ENCODE data around the gene LRRK1.

The LRRK1 gene

GRCh38 chr15:100905850-100906249 lies 13.3 kb upstream of the LRRK1 start:
- peaks cover 11% of the 10 kb centered on the region for H3K4me1 ChIP-seq (ENCODE audit: control insufficient read depth, insufficient read depth, low read length)
- no peaks in the 10 kb centered on the region for H3K27me3 ChIP-seq (ENCODE audit: control insufficient read depth, insufficient read depth, low read length)
- H3K4me3 ChIP-seq (ENCODE audit: low read length) = no peak overlapping the region
- no peaks in the 10 kb centered on the region for H3K36me3 ChIP-seq (ENCODE audit: control insufficient read depth, insufficient read depth, low read length)
- no peak overlapping the region for H3K9ac ChIP-seq (ENCODE audit: low read length)
- H3K9me3 ChIP-seq (ENCODE audit: control insufficient read depth, low read length) = no peaks in the 10 kb centered on the region

- Histone ChIP-seq H3K4me1 (ENCODE audit: control insufficient read depth, insufficient read depth, low read length) (no peaks in the 10 kb centered on the region), H3K9me3 (ENCODE audit: control insufficient read depth, low read length) (no peaks in the 10 kb centered on the region), H3K36me3 (ENCODE audit: control insufficient read depth, insufficient read depth, low read length) (no peaks in the 10 kb centered on the region), H3K9ac (ENCODE audit: low read length) (no peak overlapping the region), H3K4me3 (ENCODE audit: low read length) (no peak overlapping the region), H3K27me3 (ENCODE audit: control insufficient read depth, insufficient read depth, low read length) (no peaks in the 10 kb centered on the region)
These were observed 10.7 kb upstream of the LRRK1 start for GRCh38 chr15:100908466-100908865.

DNA sequence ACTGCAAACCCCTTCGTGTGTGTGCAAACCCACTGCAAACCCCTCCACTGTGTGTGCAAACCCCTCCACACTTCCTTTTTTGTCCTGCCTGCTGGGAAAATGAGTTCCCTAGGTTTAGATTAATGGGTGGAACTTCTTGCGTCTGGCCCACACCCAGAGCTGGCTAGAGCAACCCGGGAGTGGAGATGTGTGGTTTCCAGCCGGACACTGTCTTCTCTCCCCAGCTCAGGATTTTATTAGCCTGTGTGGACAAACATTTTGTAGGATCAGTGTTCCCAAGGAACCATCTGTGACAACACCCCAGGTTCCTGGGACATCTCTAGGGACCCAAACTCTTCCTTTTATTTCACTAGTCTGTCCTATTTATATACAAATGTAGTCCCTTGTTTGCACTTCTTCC lies 9.6 kb upstream of the LRRK1 start:
- no peaks in the 10 kb centered on the region for H3K27me3 ChIP-seq (ENCODE audit: control insufficient read depth, insufficient read depth, low read length)
- no peaks in the 10 kb centered on the region for H3K9me3 ChIP-seq (ENCODE audit: control insufficient read depth, low read length)
- H3K9ac ChIP-seq (ENCODE audit: low read length) = no peak overlapping the region
- H3K4me1 ChIP-seq (ENCODE audit: control insufficient read depth, insufficient read depth, low read length) = no peaks in the 10 kb centered on the region
- H3K36me3 ChIP-seq (ENCODE audit: control insufficient read depth, insufficient read depth, low read length) = no peaks in the 10 kb centered on the region
- H3K4me3 ChIP-seq (ENCODE audit: low read length) = no peak overlapping the region

DNA sequence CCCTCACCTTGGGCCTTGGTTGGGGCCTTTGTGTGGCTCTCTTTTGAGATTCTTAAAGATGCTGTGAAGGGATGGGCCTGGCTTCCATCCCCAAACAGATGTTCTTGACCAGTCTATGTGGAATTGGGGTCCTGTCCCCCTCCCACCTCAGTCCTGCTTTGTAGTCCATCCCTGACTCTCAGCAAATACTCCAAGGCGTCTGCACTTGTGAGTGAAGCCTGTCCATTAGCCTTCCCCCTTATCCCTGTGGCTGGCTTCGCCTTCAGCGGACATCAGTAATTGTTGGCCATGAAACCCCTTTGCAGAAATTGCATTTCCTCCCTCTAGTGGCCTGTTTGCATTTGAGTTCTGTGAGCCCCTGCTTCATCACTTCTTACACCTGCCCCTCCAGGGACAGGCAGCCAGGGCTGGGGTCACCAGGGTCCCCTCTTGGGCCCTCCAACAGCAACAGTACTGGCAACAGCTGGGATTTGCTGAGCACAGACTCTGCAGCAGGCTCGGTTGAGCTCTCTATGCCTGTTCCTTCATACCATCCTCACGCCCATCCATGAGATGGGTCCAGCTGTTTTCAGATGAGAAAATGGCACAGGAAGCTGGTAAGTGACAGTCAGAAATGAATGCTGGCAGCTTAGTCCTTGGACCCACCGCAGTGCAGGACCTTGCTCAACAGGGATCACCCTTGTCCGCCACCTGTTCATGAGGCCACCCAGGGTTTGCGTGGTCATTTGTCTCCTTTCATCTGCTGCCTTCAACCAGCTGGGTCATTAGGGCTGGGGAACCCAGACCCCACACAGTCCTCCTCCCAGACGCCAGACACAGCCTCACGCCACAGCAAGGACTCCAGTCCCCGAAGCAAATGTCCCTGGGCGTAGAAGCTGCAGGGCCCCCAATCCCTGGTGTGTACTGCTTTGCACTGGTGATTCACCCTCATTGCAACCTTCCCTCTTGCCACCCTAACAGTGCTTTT lies 8.9 kb upstream of the LRRK1 start:
- Histone ChIP-seq H3K4me3 (ENCODE audit: low read length) (no peak overlapping the region), H3K9me3 (ENCODE audit: control insufficient read depth, low read length) (no peaks in the 10 kb centered on the region), H3K9ac (ENCODE audit: low read length) (no peak overlapping the region), H3K4me1 (ENCODE audit: control insufficient read depth, insufficient read depth, low read length) (no peaks in the 10 kb centered on the region), H3K27me3 (ENCODE audit: control insufficient read depth, insufficient read depth, low read length) (no peaks in the 10 kb centered on the region), H3K36me3 (ENCODE audit: control insufficient read depth, insufficient read depth, low read length) (no peaks in the 10 kb centered on the region)

DNA sequence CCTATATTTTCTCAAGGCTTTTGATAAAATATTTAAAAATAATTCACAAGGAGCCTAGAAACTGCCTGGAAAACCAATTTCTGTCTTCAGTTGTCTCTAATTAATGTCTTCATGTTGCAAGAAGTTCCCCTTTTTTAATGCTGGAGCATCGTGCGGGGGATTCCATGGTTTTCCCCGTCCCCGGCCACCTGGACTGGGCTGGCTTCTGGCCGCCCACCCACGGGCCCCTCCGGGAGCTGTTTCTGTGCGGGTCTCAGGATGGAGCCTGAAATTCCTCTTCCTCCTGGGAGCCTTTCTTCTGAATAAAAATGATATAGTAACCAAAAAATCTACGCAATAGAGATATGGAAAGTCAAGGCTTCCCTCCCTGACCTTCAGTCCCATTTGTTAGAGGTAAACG lies 8.1 kb upstream of the LRRK1 start:
- H3K9me3 ChIP-seq (ENCODE audit: control insufficient read depth, low read length) = no peaks in the 10 kb centered on the region
- H3K4me3 ChIP-seq (ENCODE audit: low read length) = no peak overlapping the region
- H3K4me1 ChIP-seq (ENCODE audit: control insufficient read depth, insufficient read depth, low read length) = no peaks in the 10 kb centered on the region
- H3K27me3 ChIP-seq (ENCODE audit: control insufficient read depth, insufficient read depth, low read length) = no peaks in the 10 kb centered on the region
- no peak overlapping the region for H3K9ac ChIP-seq (ENCODE audit: low read length)
- no peaks in the 10 kb centered on the region for H3K36me3 ChIP-seq (ENCODE audit: control insufficient read depth, insufficient read depth, low read length)

DNA sequence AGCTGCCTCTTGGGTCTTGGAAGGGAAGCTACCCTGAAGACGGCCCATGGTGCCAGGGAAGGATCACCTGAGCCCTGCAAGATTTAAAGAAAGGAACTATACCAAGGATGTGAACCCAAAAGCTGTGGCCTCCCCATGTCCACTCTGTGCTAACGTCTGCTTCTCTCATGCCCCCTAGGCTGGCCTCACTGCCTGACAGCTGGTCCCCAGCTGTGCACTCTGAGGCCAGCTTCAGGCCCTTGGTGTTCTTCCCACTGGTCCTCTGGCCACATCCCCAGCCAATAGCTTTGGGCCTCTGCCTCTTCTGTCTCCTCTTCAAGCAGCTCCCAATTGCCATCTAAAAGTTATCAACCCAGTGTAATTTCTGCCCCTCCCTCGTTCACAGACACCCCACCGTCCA lies 5.2 kb upstream of the LRRK1 start:
- Histone ChIP-seq H3K4me3 (ENCODE audit: low read length) (no peak overlapping the region), H3K4me1 (ENCODE audit: control insufficient read depth, insufficient read depth, low read length) (peaks cover 14% of the 10 kb centered on the region), H3K9ac (ENCODE audit: low read length) (no peak overlapping the region), H3K27me3 (ENCODE audit: control insufficient read depth, insufficient read depth, low read length) (no peaks in the 10 kb centered on the region), H3K36me3 (ENCODE audit: control insufficient read depth, insufficient read depth, low read length) (no peaks in the 10 kb centered on the region), H3K9me3 (ENCODE audit: control insufficient read depth, low read length) (no peaks in the 10 kb centered on the region)

DNA sequence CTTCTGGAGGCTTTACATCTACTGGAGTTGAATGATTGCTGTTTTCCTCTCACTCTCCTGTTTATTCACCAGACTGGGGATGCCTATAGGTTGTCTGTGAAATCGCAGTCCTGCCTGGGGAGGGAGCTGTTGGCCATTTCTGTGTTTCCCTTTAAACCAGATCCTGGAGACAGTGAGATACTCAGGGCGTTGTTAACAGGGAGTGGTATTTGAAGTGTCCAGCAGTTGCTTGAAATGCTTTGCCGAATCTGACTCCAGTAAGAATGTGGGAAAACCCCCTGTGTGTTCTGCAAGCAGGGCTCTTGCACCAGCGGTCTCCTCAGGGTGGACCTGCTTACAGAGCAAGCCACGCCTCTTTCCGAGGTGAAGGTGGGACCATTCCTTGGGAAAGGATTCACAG lies 4.3 kb upstream of the LRRK1 start:
- Histone ChIP-seq H3K4me3 (ENCODE audit: low read length) (no peak overlapping the region), H3K9me3 (ENCODE audit: control insufficient read depth, low read length) (no peaks in the 10 kb centered on the region), H3K4me1 (ENCODE audit: control insufficient read depth, insufficient read depth, low read length) (peaks cover 15% of the 10 kb centered on the region), H3K9ac (ENCODE audit: low read length) (no peak overlapping the region), H3K36me3 (ENCODE audit: control insufficient read depth, insufficient read depth, low read length) (no peaks in the 10 kb centered on the region), H3K27me3 (ENCODE audit: control insufficient read depth, insufficient read depth, low read length) (no peaks in the 10 kb centered on the region)

DNA sequence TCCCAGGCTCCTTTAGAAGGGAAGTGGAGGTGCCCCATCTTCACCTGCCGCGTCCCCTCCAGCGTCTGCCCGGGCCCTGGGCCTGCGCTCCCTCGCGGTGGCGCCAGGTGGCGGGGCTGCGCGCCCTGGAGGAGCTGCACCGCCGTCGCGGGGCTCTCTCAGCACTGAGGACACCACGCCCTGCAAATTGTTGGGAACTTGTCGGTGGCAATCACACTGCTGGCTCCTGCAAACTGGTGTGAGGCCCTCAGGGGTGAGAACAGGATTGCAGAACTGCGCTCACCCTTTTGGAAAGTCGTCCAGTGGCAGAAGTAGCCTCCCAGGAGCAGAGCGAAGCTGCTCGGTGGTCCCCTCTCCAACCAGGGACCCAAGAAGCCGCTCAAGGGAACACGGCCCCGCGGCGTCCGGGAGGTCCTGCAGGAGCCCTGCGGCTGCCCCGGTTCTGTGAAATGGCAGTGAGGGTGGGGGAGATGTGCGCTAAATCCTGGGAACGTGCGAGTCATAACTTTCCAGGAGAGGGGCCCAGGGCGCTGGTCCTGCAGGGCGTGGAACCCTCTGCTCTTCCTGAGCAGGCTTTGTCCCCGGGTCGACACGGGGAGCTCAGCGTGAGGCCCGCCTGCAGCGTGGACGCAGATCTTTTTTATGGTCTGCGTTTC lies 995 bp upstream of the LRRK1 start:
- Histone ChIP-seq H3K4me1 (ENCODE audit: control insufficient read depth, insufficient read depth, low read length) (peaks cover 17% of the 10 kb centered on the region), H3K27me3 (ENCODE audit: control insufficient read depth, insufficient read depth, low read length) (no peaks in the 10 kb centered on the region), H3K36me3 (ENCODE audit: control insufficient read depth, insufficient read depth, low read length) (no peaks in the 10 kb centered on the region), H3K9ac (ENCODE audit: low read length) (peak overlapping the region; percentile 64), H3K4me3 (ENCODE audit: low read length) (peak overlapping the region; percentile 44), H3K9me3 (ENCODE audit: control insufficient read depth, low read length) (no peaks in the 10 kb centered on the region)

DNA sequence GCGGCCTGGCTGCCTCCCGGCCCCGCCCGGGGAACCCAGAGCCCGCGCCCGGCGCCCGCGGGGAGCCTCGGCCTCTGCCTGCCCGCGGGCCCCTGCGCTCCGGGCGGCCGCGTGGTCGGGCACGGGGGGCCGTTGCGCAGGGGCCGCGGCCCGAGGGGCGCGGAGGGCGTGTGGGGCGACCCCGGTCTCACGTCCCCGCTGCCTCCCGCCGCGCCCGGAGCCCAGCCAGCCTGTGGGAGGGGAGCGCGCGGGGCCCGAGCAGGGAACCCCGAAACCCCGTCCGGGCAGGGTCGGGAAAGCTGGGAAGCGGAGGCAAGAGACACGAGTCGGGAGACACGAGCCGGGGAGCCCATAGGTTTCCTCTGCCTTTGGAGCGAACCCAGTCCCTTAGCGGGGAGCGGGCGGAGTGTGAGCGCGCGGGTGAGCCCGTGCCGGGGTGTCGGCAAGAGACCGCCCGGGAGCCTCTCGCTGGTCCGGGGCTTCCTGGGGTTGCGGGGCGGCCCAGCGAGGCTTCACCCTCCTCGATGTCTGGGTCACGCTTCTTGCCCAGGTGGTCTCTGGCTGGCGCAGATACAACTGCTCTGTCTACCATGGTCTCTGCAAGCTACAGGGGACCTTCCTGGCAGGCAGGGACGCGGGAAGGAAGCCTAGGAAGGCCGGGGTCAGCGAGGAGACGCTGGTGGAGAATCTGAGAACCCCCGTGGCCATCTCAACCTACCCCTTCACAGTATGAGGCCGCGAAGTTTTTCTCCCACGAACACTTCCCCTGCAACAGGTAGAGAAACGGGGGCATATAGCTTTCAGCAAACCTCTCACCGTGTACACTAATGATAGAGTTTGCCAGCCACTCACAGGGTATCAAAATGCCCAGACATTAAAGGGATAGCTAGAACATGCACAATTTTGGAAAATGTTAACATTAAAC lies 586 bp downstream of the LRRK1 start:
- Histone ChIP-seq H3K4me3 (ENCODE audit: low read length) (peak overlapping the region; percentile 45), H3K27me3 (ENCODE audit: control insufficient read depth, insufficient read depth, low read length) (no peaks in the 10 kb centered on the region), H3K9me3 (ENCODE audit: control insufficient read depth, low read length) (no peaks in the 10 kb centered on the region), H3K4me1 (ENCODE audit: control insufficient read depth, insufficient read depth, low read length) (peaks cover 17% of the 10 kb centered on the region), H3K36me3 (ENCODE audit: control insufficient read depth, insufficient read depth, low read length) (no peaks in the 10 kb centered on the region), H3K9ac (ENCODE audit: low read length) (peak overlapping the region; percentile 70)

DNA sequence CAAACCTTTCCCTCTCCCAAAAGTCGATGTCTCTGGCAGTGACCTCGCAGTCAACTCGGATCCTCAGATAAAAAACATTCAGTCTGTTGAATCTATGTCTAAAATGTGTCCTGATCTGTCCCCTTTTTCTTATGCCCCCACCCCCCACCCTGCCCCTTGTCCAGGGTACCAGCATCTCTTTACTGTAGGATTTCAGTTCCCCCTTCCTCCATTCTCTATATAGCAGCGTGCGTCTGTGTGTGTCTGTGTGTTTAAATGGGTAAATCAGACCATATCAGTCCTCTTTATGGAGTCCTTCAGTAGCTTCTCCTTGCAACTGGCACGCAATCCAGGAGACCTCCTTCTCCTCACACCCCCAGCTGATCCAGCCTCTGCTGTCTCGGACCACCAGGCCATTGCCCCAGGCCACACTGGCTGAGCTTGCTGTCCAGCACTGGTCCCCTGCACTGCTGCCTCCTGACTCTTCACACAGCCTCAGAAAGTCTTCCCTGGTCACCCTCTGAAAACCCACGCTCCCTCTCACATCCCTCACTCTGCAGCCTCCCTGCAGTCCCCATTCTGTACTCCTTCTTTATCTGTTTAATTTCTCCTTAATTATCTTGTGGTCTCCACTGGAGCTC lies 1.5 kb downstream of the LRRK1 start:
- no peak overlapping the region for H3K9ac ChIP-seq (ENCODE audit: low read length)
- no peaks in the 10 kb centered on the region for H3K36me3 ChIP-seq (ENCODE audit: control insufficient read depth, insufficient read depth, low read length)
- H3K4me3 ChIP-seq (ENCODE audit: low read length) = no peak overlapping the region
- no peaks in the 10 kb centered on the region for H3K9me3 ChIP-seq (ENCODE audit: control insufficient read depth, low read length)
- H3K4me1 ChIP-seq (ENCODE audit: control insufficient read depth, insufficient read depth, low read length) = peaks cover 17% of the 10 kb centered on the region
- no peaks in the 10 kb centered on the region for H3K27me3 ChIP-seq (ENCODE audit: control insufficient read depth, insufficient read depth, low read length)

- Histone ChIP-seq H3K4me1 (ENCODE audit: control insufficient read depth, insufficient read depth, low read length) (peaks cover 15% of the 10 kb centered on the region), H3K36me3 (ENCODE audit: control insufficient read depth, insufficient read depth, low read length) (no peaks in the 10 kb centered on the region), H3K9ac (ENCODE audit: low read length) (no peak overlapping the region), H3K4me3 (ENCODE audit: low read length) (no peak overlapping the region), H3K9me3 (ENCODE audit: control insufficient read depth, low read length) (no peaks in the 10 kb centered on the region), H3K27me3 (ENCODE audit: control insufficient read depth, insufficient read depth, low read length) (no peaks in the 10 kb centered on the region)
These were observed 3.3 kb downstream of the LRRK1 start for GRCh38 chr15:100922192-100923040.
